OCI-LY3 (cell line): ENCODE results near the gene ITGB6.

Experiments
- H2AFZ ChIP-seq: fragments of 200-600, 300-600 bp; shearing (Covaris generic); 2 replicates; pipeline ENCODE4 v1.6.0; 2014; ENCODE audit warnings: antibody characterized with exemption, low read depth, low read length
- H3K27ac ChIP-seq: fragments of 200-600, 300-600 bp; sonication (generic); 2 replicates; pipeline ENCODE4 v1.5.1; 2014; ENCODE audit warnings: mild to moderate bottlenecking, low read length, moderate library complexity, mixed read lengths
- H3K27me3 ChIP-seq: fragments of 200-600, 300-600 bp; sonication (generic); 2 replicates; pipeline ENCODE4 v1.6.1; 2014; ENCODE audit warnings: low read depth, low read length, mixed read lengths
- H3K36me3 ChIP-seq: fragments of 200-600, 300-600 bp; sonication (generic); replicated peaks from 2 replicates; pipeline ENCODE3; 2014; ENCODE audit warnings: low read depth, low read length, mixed read lengths
- H3K4me1 ChIP-seq: fragments of 300-600, 200-600 bp; sonication (generic); 2 replicates; pipeline ENCODE4 v1.6.1; 2014; ENCODE audit warnings: low read length, mixed read lengths
- H3K4me2 ChIP-seq: fragments of 200-600, 300-600 bp; sonication (generic); 2 replicates; pipeline ENCODE4 v1.6.1; 2014; ENCODE audit warnings: low read length, mixed read lengths
- H3K4me3 ChIP-seq: fragments of 300-600, 200-600 bp; sonication (generic); 2 replicates; pipeline ENCODE4 v1.5.1; 2014; ENCODE audit warnings: antibody characterized with exemption, mild to moderate bottlenecking, low read length, moderate library complexity
- H3K79me2 ChIP-seq: fragments of 300-600, 200-600 bp; shearing (Covaris generic); 2 replicates; pipeline ENCODE4 v1.6.1; 2014; ENCODE audit warnings: mild to moderate bottlenecking, low read length, mixed read lengths
- H3K9ac ChIP-seq: fragments of 300-600, 200-600 bp; shearing (Covaris generic); 2 replicates; pipeline ENCODE4 v1.6.0; 2014; ENCODE audit warnings: mild to moderate bottlenecking, low read length, moderate library complexity
- H3K9me3 ChIP-seq: fragments of 200-600, 300-600 bp; shearing (Covaris generic); 2 replicates; pipeline ENCODE4 v1.6.1; 2014; ENCODE audit warnings: low read length, mixed read lengths; ENCODE audit not compliant: insufficient read depth
- H4K20me1 ChIP-seq: fragments of 200-600, 300-600 bp; sonication (generic); 2 replicates; pipeline ENCODE4 v1.6.1; 2016; ENCODE audit warnings: low read length, mixed read lengths; ENCODE audit not compliant: insufficient read depth
- CTCF ChIP-seq: fragments of 200-600, 300-600 bp; sonication (generic); IDR thresholded peaks from 2 replicates; pipeline ENCODE4 v1.5.1; 2014; ENCODE audit warnings: antibody characterized with exemption, low read length, low read depth
- EZH2phosphoT487 ChIP-seq: fragments of 200-600 bp; shearing (Covaris generic); IDR thresholded peaks from 2 replicates; pipeline ENCODE4 v1.6.1; 2018; ENCODE audit warnings: antibody characterized with exemption, mixed run types, low read depth

Gene ITGB6

GRCh38 chr2:160055726-160056108 lies 144.4 kb downstream of the ITGB6 start:
- H3K27me3 ChIP-seq, result 0 out of 2 replicates have a peak, but pooled peaks cover 8% of the 10 kb centered on the region
- TF ChIP-seq EZH2phosphoT487 (no peak), CTCF (no peak)
- H3K4me2 ChIP-seq, result no peak overlapping the region
- no peaks in the 10 kb centered on the region for H3K79me2 ChIP-seq
- no peak overlapping the region for H3K9ac ChIP-seq
- no peak overlapping the region for H3K4me3 ChIP-seq
- no peak overlapping the region for H2AFZ ChIP-seq
- H3K4me1 ChIP-seq, result no peaks in the 10 kb centered on the region
- H3K27ac ChIP-seq, result no peak overlapping the region
- no peaks in the 10 kb centered on the region for H3K9me3 ChIP-seq
- H4K20me1 ChIP-seq, result no peaks in the 10 kb centered on the region
- H3K36me3 ChIP-seq, result no peaks in the 10 kb centered on the region

- no peaks in the 10 kb centered on the region for H3K36me3 ChIP-seq
- no peaks in the 10 kb centered on the region for H3K4me1 ChIP-seq
- H3K4me3 ChIP-seq, result no peak overlapping the region
- no peaks in the 10 kb centered on the region for H4K20me1 ChIP-seq
- H3K4me2 ChIP-seq, result no peak overlapping the region
- no peak overlapping the region for H2AFZ ChIP-seq
- no peak overlapping the region for H3K9ac ChIP-seq
- H3K27ac ChIP-seq, result no peak overlapping the region
- H3K9me3 ChIP-seq, result no peaks in the 10 kb centered on the region
- no peaks in the 10 kb centered on the region for H3K79me2 ChIP-seq
- TF ChIP-seq CTCF (no peak), EZH2phosphoT487 (no peak)
- H3K27me3 ChIP-seq, result 0 out of 2 replicates have a peak, but pooled peaks cover 8% of the 10 kb centered on the region
Observed at GRCh38 chr2:160054984-160055725, 144.9 kb downstream of the ITGB6 start.

- no peak overlapping the region for H2AFZ ChIP-seq
- H3K4me3 ChIP-seq, result no peak overlapping the region
- no peaks in the 10 kb centered on the region for H3K4me1 ChIP-seq
- no peak overlapping the region for H3K4me2 ChIP-seq
- H3K79me2 ChIP-seq, result no peaks in the 10 kb centered on the region
- no peak overlapping the region for H3K27ac ChIP-seq
- no peaks in the 10 kb centered on the region for H3K9me3 ChIP-seq
- no peak for TF ChIP-seq EZH2phosphoT487
- TF ChIP-seq CTCF, result no peak
- no peak overlapping the region for H3K9ac ChIP-seq
- H3K27me3 ChIP-seq, result 0 out of 2 replicates have a peak, but pooled peaks cover 8% of the 10 kb centered on the region
- no peaks in the 10 kb centered on the region for H4K20me1 ChIP-seq
- no peaks in the 10 kb centered on the region for H3K36me3 ChIP-seq
Observed at GRCh38 chr2:160053946-160054345, 146.1 kb downstream of the ITGB6 start.

- Histone ChIP-seq H3K4me1 (no peaks in the 10 kb centered on the region), H4K20me1 (no peaks in the 10 kb centered on the region), H3K9me3 (no peaks in the 10 kb centered on the region), H3K79me2 (no peaks in the 10 kb centered on the region), H3K36me3 (no peaks in the 10 kb centered on the region), H2AFZ (no peak overlapping the region), H3K4me2 (no peak overlapping the region), H3K27me3 (0 out of 2 replicates have a peak, but pooled peaks cover 8% of the 10 kb centered on the region), H3K27ac (no peak overlapping the region), H3K9ac (no peak overlapping the region), H3K4me3 (no peak overlapping the region)
- TF ChIP-seq EZH2phosphoT487 (no peak), CTCF (no peak)
Observed at GRCh38 chr2:160052531-160052930, 147.5 kb downstream of the ITGB6 start.
